GM18517 (cell line): ENCODE measurements around the gene ALKBH1.

Source experiments
- ATAC-seq: cut with Tn5 transposase; IDR thresholded peaks from one replicate; pipeline ENCODE4 v1.9.1; 2021; ENCODE audit warnings: mild to moderate bottlenecking, moderate library complexity; ENCODE audit not compliant: unreplicated experiment

ALKBH1 gene

DNA sequence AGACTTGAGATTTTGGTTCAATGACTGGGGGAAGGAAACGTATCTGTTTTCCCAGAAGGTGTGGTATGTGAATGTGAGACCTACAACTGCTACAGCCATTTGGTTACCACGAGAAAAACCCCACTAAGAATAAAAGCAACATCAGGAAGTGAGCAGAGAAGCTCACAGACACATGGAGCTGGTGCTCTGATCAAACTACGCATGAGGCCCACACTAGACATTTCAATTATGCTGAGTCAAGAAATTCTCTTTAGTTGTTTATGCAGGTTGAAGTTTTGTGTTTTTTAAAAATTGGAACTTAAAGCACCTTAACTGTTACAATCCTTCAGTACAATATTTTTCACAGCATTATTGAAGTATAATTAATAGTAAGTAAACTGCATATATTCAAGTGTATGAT, 82.5 kb downstream of the ALKBH1 start:
- ATAC-seq = no peak

DNA sequence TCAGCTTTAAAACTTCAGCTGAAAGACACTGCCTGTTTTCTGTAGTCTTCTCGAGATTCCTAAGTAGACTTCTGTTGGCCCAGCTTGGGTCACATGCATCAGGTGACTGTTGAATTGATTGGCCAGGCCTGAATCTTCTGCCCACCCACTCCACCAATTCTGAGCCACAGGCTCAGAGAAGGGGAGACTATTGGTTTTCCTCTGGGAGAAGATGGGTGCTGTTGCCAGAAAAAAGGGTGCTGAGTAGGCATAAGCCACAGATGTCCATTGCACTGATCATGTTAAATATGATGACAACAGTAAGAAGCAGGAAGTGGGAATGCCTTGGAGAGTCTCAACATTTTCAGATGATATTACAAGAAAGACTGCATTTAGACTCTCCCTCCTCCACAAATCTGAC, 84.6 kb downstream of the ALKBH1 start:
- no peak for ATAC-seq
